ENCODE results near the gene C10orf53. TPM values are rescaled to one million over a fixed set of nuclear protein-coding genes. Genes with fewer than 3 reads are reported as not detected.

Gene C10orf53
- total and polyA plus RNA-seq, 12 donors, result not detected

- H3K4me1 ChIP-seq, result no peaks in the 10 kb centered on the region
- H3K9me3 ChIP-seq, result no peaks in the 10 kb centered on the region
- no peak overlapping the region for H3K4me3 ChIP-seq
- H3K27me3 ChIP-seq, result peaks cover 0 to 24% (median 5%) of the 10 kb centered on the region in 7 donors
- intact Hi-C loops (cut with DNase I), result no loop called here
- no peak overlapping the region for H3K27ac ChIP-seq
- TF ChIP-seq CTCF (IDR thresholded peaks at IDR 0.05), result no peak
- ATAC-seq, result no peak
- DNase-seq, result no peak
- WGBS, 2 donors, result 69 to 77% methylated on average over 8 of the region's 8 CpGs
- H3K36me3 ChIP-seq, result no peaks in the 10 kb centered on the region
Observed at GRCh38 chr10:49634069-49634660, 45.3 kb upstream of the C10orf53 start.

GRCh38 chr10:49642311-49642710 is 37.1 kb upstream of the C10orf53 start:
- no peak for ATAC-seq
- no peaks in the 10 kb centered on the region for H3K4me1 ChIP-seq
- intact Hi-C loops (cut with DNase I), result no loop called here
- DNase-seq, result no peak
- H3K4me3 ChIP-seq, result no peak overlapping the region
- H3K36me3 ChIP-seq, result no peaks in the 10 kb centered on the region
- no peaks in the 10 kb centered on the region for H3K9me3 ChIP-seq
- H3K27me3 ChIP-seq, result peaks cover 0 to 77% (median 48%) of the 10 kb centered on the region in 7 donors
- no peak for TF ChIP-seq CTCF (IDR thresholded peaks at IDR 0.05)
- no peak overlapping the region for H3K27ac ChIP-seq
- 82 to 85% methylated on average over 3 of the region's 3 CpGs for whole genome bisulfite sequencing, 2 donors

- DNase-seq (no peak), ATAC-seq (no peak)
- no peaks in the 10 kb centered on the region for H3K9me3 ChIP-seq
- H3K4me3 ChIP-seq, result no peak overlapping the region
- no peak overlapping the region for H3K27ac ChIP-seq
- no peak for TF ChIP-seq CTCF (IDR thresholded peaks at IDR 0.05)
- H3K27me3 ChIP-seq, result peaks cover 0 to 83% (median 48%) of the 10 kb centered on the region in 7 donors
- WGBS, 2 donors, result 83 to 89% methylated on average over 5 of the region's 5 CpGs
- no peaks in the 10 kb centered on the region for H3K36me3 ChIP-seq
- no peaks in the 10 kb centered on the region for H3K4me1 ChIP-seq
- intact Hi-C loops (cut with DNase I), result no loop called here
Observed at GRCh38 chr10:49643241-49644034, 36.0 kb upstream of the C10orf53 start.

- Histone ChIP-seq H3K9me3 (no peaks in the 10 kb centered on the region), H3K4me3 (no peak overlapping the region), H3K27me3 (peaks cover 0 to 78% (median 50%) of the 10 kb centered on the region in 7 donors), H3K36me3 (no peaks in the 10 kb centered on the region), H3K27ac (no peak overlapping the region), H3K4me1 (no peaks in the 10 kb centered on the region)
- 69 to 70% methylated on average over 7 of the region's 7 CpGs for WGBS, 2 donors
- ATAC-seq, result no peak
- TF ChIP-seq CTCF (IDR thresholded peaks at IDR 0.05), result no peak
- DNase-seq, result no peak
- intact Hi-C loops (cut with DNase I), result no loop called here
Observed at GRCh38 chr10:49644035-49644646, 35.3 kb upstream of the C10orf53 start.
